HG03575 (cell line): ENCODE data around the gene SLC51B.
"Not testable (repeated sequence)": the region's sequence is repeated elsewhere in the genome, so short reads cannot be mapped to it uniquely, and the experiment has no call there.

Experiments used
- ATAC-seq: cut with Tn5 transposase; IDR thresholded peaks from one replicate; pipeline ENCODE4 v1.9.1; 2021; ENCODE audit not compliant: unreplicated experiment, insufficient number of reproducible peaks, low FRiP score; ENCODE audit errors: extremely low read depth

SLC51B gene

DNA sequence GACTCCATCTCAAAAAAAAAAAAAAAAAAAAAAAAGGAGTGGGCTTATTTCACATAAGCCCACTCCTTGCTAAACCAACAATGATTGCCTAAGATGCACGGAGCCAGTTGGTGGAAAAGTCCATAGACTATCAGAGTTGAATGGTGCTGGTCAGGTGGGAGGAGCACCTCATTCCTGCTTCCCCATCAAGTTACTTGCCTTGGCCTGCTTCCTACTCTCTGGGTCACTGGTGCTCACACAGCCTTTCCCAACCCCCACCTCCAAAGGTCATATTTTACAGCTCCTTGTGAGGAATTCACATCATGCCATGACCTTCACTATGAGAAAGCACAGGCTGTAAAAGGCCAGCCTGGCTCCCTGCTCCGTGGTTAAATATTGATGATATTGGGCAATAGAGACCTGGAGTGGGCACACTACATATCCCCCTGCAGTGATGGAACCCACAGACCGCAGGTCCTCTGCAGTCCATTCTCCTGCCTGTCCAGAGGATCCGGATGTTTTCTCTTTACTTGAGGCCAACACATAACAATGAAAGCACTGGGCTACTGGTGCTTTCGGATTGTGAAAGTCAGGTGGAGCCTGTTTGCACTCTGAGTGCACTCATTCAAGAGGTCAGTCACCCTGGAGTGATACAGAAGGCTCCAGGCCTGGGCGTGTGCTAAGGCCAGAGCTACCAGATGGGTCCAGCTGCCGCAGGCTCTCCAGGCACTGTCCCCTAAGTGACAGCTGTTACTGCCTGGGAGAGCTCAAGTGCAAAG is at the start of gene SLC51B:
TSS of gene SLC51B (plus strand) at position 664 of the 758 bp plus-strand sequence. CDS start 4,618 bp downstream, outside the sequence.
- ATAC-seq, result no peak

GRCh38 chr15:64997066-64997465 is 48.1 kb upstream of the SLC51B start:
- no peak for ATAC-seq

DNA sequence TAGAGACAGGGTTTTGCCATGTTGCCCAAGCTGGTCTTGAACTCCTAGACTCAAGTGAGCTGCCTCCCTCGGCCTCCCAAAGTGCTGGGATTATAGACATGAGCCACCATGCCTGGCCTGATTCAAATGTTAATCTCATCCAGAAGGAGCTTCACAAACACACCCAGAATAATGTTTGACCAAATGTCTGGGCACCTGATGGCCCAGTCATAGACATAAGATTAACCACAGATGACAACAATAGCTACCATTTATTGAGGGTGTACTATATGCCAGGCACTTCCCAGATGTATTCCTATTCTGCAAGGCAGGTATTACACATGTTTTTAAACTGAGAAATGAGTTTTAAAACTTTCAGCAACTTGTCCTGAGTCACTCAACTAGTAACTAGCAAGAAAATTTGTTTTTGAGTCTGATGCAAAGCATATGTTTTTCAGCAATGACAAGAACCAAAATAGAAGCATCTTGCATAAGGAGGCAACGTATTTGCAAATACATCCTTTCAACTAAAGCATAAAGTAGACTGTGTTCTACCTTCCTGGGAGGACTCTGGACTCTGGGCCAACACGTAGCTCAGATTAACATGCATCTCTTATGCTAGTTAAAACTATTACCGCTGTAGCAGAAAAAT is 47.3 kb upstream of the SLC51B start:
- ATAC-seq, result no peak

DNA sequence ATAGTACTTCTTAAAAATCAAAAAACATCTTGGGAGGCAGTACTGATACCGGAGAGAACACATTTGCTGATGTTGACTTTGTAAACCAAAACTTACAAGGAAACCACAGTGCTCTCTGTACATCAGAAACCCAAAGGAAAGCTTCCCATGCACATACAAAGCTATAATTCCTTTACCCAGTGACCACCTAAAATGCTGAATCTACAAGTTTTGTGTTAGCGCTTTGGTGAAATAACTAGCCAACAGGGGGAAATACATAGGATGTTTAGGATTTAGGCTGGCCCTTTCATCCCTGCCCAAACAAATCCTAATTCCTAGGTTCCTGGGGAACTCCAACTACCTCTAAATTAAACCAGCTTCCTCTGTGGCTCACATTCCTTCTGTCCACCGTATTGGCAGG is 40.2 kb upstream of the SLC51B start:
- no peak for ATAC-seq

GRCh38 chr15:65006876-65007275 is 38.3 kb upstream of the SLC51B start:
- ATAC-seq, result no peak

DNA sequence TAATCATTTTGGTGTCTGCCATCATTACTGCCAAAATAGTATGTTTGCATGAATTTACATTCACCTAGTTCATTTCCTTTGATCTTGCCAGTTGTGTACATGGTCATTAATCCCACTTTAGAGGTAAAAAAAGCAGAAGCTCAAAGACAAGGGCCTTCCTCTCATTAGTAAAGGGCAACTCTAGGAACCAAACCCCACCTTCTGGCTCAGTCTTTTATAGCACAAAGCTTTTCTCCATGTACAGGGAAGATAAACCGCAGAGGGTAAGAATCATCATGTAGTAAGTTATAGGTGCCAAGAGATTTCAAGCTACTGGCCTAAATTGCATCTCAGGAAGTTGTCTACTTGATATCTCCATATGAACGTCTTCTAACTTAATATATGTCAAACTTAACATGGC is 36.2 kb upstream of the SLC51B start:
- no peak for ATAC-seq

DNA sequence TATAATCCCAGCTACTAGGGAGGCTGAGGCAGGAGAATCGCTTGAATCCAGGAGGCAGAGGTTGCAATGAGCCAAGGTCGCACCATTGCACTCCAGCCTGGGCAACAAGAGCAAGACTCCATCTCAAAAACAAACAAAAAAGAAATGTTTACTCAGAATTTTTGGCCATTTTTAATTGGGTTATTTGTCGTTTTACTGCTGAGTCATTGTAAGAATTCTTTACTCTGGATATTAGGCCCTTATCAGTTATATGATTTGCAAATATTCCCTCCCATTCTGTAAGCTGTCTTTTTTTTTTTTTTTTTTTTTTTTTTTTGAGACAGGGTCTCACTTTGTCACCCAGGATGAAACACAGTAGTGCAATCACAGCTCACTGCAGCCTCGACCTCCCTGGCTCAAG is 34.0 kb upstream of the SLC51B start:
- not testable (repeated sequence) for ATAC-seq

DNA sequence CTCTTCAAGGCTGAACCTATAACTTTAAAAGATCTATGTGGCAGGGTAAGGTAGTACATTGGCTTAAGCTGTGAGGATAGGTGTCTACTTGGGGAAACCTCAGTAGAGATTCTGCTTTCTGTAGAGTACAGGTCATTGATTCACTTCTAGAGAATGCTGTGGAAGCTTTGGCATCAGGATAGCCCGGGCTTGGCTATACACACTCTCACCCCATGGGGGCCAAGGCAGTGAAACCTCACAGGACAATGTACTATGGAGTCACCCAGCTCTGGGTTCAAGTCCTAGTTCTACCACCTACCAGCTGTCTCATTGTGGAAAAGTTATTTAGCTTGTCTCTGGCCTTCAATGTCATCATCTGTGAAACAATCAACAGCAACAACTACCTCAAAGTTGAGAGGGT is 24.8 kb upstream of the SLC51B start:
- ATAC-seq, result no peak

DNA sequence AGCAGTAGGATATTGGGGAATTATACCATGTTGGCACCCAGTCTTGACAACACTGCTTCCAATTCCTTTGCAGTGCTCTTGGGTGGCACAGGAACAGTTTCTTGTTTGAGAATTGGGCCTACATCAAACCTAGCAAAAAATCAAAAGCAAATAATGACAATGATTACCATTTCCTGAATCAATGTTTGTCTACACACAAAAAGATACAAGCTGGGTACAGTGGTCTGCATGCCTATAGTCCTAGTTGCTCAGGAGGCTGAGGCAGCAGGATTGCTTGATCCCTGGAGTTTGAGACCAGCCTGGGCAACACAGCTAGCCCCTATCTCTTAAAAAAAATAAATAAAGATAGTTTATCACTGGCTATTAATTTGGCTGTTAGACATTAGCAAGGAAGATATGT is 23.7 kb upstream of the SLC51B start:
- ATAC-seq, result no peak

- no peak for ATAC-seq
Measured at GRCh38 chr15:65026756-65027155, 18.4 kb upstream of the SLC51B start.

DNA sequence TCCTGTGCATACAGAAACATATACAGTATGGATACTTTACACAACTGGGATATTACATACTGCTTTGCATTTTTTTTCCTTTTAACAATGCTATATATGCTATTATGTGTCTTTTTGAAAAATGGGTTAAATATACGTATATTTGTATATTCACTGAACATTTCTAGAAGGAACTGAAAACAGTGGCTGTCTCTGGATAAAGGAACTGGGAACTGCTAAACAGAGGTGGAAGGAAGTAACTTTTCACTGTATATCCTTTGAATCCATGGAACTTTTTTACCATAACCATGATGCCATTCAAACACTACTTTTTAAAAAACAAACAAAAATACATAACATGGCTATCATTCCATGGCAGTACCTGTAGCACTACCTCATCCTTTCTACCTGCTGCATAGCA is 17.6 kb upstream of the SLC51B start:
- ATAC-seq, result no peak

- no peak for ATAC-seq
Measured at GRCh38 chr15:65028338-65028737, 16.8 kb upstream of the SLC51B start.

DNA sequence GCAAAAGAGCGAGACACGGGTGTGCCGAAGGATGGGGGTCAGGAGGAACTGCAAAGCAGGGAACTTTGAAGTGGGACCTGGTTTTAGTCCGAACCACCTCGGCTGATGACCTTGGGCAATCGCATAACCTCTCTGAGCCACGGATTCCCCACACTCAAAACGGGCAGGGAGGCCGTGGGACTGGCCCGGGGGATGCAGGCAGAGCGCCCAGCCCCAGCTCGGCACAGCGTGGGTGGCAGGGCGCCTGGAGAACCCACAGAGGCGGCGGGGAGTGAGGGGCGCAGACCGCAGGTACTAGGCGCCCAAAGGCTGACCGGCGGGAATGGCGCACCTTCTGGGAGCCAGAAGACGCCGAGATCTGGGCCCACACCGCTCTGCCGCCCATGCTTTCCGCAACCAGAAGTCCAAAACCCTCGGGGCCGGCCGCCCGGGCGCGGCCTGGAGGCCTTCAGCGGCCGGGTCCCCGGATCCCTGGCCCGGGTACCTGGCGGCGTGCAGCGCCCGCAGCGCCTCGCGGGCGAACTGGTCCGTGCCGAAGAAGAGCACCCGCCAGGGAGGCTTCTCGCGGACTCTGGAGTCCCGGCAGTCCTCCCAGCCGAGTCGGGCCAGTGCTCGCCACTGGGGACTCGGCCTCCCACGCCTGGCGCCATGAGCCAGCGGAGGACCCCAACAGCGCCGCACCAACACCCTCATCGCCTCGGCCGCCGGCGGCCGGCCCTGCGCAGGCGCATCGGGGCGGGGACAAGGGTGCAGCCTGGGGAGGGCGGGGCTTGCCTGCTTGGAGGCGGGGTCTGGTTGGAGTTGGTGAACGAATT is 16.1 kb upstream of the SLC51B start, which contains the start of gene MTFMT:
TSS of gene MTFMT (minus strand) at position 719 of the 815 bp plus-strand sequence. CDS start at position 693, 26 bp downstream.
- no peak for ATAC-seq

GRCh38 chr15:65029736-65030208 is 15.4 kb upstream of the SLC51B start:
- ATAC-seq, result no peak

- ATAC-seq, result no peak
Measured at GRCh38 chr15:65032801-65033537, 12.2 kb upstream of the SLC51B start.

DNA sequence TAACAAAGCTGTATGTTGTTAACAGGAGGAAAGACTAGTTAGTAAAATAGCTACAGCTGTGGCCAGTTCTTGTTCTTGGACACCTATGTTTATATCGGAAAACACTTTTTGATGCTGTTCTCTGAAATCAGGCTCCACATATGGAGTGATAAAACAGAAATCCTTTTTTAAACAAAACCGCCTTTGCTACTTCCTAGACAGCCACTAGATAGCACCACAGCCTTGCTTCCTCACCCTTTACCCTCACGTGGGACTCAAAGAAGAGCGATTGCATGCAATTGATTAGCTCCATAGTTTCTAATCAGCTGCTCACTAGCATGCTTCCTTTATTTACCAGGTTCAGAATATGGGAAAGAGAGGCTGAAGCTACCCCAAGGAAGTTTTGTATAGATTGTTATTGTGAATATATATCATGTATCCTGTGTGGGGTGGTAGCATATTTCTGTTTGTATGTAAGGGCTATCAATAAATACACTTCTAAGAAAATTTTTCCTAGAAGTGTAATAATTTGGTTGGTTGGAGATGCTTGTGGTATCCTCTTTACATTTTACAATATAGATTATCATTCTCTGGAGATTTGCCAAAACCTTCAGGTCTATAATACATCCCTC is 11.4 kb upstream of the SLC51B start:
- ATAC-seq, result no peak

DNA sequence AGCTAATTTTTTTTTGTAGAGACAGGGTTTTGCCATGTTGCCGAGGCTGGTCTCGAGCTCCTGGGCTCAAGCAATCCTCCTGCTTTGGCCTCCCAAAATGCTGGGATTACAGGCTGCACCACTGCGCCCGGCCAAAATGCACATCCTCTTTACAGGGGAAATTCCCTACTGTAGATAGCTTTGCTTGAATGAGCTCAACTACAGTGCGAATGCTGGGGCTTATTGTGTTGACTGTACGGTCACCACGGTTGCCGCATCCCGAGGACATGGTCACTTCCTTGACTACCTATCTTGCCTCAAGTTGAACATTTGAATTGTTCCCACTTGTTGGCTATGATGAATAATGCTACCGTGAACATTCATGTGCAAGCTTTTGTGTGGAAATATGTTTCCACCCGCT is 10.5 kb upstream of the SLC51B start:
- no peak for ATAC-seq

DNA sequence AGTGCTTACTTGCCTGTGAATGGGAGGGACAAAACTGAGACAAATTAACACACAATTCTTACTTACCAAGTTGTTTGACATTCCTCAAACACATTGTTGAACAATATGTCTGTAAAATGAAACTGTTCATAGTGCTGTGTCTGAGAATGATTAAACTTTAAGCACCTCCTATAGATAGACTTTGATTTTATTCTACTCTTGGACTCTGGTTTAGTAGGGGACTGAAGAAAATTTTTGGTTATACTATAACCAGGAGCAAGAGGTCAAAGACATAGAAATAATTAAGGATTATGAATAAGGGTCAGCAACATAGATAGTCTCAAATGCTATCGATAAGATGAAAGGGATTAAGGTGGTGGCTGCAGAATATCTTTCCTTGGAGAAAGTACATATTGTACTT is 7.9 kb upstream of the SLC51B start:
- ATAC-seq, result no peak

GRCh38 chr15:65038428-65038827 is 6.8 kb upstream of the SLC51B start:
- no peak for ATAC-seq
